KG1 (cell line): ENCODE data around the gene EZH2.
A peak's percentile ranks its signal among the peaks of the same experiment; 100 is the strongest.

Experiments
- DNase-seq: peaks from one replicate; lab custom pipeline; 2025; lab: John Stamatoyannopoulos, UW

EZH2 gene

GRCh38 chr7:148854983-148855382 is 29.1 kb downstream of the EZH2 start:
- no peak for DNase-seq

GRCh38 chr7:148852272-148852671 is 31.8 kb downstream of the EZH2 start:
- DNase-seq, result no peak

- no peak for DNase-seq
These were observed 33.5 kb downstream of the EZH2 start for GRCh38 chr7:148850564-148850963.

GRCh38 chr7:148849393-148850098 is 34.5 kb downstream of the EZH2 start:
- no peak for DNase-seq

DNA sequence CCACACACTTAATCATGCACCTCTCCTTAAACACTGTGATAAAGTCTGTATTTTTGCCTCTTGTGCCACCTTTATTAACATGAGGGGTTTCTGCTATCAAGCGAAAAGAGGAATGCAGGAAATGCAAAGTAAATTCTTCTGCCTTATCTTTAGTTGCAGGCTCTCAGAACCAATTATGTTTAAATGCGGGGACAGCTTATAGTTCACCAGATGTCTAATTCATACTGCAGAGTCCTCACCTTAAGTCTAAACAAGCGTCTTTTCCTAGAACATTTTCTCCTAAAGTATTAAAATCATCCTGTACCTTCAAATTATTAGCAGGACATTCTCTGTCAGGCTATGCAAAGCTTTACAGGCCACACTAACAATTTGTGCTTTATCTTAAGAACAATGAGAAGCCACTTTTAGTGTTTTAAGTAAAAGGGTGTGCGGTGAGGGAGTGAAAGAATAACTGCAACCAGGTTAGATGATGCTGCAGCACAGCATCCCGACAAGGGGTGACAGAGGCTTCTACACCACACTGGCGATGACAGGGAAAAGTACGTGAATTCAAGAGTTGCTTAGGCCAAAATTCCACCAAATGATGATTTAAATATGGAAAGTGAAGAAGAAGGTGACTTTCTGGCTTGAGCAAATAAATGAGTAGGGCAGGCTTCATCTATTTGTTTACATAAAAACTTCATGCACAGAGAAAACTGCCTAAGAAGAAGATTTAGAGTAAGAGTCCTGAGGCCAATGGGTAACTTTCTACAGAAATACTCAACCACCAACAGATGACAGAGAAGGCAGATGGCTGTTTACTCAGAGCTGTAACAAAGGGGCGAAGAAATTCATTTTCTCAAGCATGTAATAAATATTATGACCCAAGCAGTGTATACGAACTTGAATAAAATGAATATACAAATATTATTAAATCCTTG is 36.0 kb downstream of the EZH2 start:
- DNase-seq, result no peak

DNA sequence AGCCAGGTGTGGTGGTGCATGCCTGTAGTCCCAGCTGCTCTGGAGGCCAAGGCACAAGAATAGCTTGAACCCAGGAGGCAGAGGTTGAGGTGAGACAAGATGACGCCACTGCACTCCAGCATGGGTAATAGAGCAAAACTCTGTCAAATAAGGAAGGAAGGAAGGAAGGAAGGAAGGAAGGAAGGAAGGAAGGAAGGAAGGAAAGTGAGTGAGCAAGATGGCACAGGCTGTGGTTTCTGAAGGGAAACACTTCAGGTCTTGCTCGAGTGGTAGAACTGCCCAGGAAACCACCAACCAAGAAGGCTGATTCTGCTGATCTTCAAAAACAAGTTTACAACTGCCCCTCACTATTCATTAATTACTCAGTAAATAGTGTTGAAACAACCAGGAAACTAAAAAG is 45.2 kb downstream of the EZH2 start:
- DNase-seq, result peak; percentile 2

- DNase-seq, result no peak
These were observed 48.2 kb downstream of the EZH2 start for GRCh38 chr7:148835854-148836253.

DNA sequence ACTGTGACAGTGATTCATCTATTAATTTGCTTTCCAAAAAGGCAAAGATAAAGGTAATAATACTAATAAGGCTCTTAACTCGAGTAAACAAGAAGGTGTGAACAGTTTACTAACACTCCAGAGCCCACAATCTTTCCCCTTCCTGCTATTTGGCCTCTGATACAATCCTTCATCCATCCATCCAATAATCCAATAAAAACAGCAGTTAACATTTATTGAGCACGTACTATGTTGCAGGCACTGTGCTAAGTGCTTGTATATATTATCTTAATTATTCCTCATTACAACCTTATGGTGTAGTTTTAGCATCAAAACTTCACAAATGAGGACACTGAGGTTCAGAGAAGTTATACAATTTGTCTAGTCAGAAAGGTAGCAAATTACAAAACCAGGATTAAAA is 49.5 kb downstream of the EZH2 start:
- DNase-seq, result no peak

DNA sequence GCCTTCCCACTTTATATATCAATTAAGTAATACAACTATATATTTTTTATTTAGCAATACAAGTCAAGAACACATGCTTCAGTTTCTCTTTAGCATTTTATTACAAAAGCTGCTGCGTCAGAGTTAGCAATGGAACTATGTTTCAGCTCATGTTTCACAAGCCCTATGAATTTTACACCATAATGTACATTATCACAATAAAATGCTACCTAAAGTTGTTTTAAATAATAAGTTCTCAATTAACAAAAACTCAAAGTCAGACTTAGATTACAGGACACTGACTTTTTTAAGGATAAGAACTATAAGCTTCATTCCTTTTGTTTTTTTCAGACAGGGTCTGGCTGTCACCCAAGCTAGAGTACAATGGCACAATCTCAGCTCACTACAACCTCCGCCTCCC is 52.3 kb downstream of the EZH2 start:
- no peak for DNase-seq

DNA sequence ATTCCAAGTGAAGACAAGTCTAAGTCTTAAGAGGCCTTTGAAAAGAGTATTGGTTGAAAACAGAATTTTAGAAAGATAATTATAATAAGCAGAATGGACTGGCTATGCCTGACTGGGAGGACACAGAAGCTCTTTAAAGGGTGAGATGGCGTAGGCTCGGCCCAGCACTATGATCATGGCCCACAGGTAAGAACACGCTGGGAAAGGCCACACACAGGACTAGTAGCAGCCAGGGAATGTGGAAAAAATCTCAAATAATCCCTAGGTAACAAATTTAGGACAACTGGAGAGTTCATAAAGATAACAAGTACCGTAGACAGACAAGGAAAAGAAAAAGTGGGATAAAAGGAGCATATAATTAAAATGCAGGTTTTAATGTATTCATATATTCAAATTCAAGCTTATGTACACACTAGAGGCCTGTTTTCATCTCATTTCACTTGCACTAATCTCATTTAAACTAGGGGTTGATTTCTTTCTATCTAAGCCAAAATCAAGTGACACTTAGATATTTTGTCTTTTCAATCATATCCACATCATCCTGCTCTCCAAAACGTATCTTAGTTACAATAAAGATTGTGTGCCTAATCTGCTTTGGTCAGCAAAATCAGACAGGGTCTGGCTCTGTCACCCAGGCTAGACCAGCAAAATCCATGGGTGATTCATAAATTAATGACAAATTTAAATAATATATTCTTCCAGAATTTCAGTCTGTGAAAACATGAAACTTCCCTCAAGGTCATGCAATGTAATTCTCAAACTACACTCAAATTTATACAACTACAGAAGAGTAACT is 53.0 kb downstream of the EZH2 start:
- no peak for DNase-seq

- no peak for DNase-seq
These were observed 55.1 kb downstream of the EZH2 start for GRCh38 chr7:148828965-148829364.

GRCh38 chr7:148825338-148825737 is 58.8 kb downstream of the EZH2 start:
- no peak for DNase-seq

GRCh38 chr7:148824864-148825263 is 59.2 kb downstream of the EZH2 start:
- DNase-seq, result no peak

DNA sequence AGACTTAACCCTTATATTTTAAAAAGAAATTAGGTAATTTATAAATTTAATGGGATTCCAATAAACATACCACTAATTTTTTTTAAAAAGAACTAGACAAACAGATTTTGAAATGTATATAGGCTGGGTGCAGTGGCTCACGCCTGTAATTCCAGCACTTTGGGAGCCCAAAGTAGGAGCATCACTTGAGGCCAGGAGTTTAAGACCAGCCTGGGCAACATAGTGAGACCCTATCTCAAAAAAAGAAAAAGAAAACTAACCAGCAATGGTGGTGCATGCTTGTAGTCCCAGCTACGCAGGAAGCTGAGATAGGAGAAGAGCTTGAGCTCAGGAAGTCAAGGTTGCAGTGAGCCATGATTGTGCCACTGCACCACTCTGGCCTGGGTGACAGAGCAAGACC is 62.7 kb downstream of the EZH2 start:
- no peak for DNase-seq

GRCh38 chr7:148819697-148820360 is 64.3 kb downstream of the EZH2 start:
- no peak for DNase-seq

DNA sequence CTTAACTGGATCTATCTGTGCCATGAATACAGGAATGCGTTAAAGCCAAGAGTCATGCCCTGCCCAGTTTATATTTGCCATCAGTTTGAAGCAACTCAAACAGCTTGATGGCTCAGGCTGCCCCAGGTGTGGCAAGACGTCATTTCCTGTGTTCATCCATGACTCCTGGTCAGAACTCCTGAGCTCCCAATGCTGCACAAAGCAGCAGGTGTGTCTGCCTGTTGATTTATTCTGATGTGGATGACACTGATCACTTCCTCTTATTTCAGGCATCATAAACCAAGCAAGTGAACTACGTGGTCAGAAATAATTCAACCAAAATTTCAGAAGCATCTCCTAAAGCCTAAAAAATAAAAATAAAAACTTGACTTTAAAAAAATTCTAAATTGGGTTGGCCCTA is 68.5 kb downstream of the EZH2 start:
- DNase-seq, result no peak

- no peak for DNase-seq
These were observed 69.0 kb downstream of the EZH2 start for GRCh38 chr7:148814922-148815559.

- DNase-seq, result no peak
These were observed 70.2 kb downstream of the EZH2 start for GRCh38 chr7:148813890-148814289.

GRCh38 chr7:148811892-148812291 is 72.2 kb downstream of the EZH2 start:
- no peak for DNase-seq

GRCh38 chr7:148809856-148810255 is 74.2 kb downstream of the EZH2 start:
- no peak for DNase-seq

DNA sequence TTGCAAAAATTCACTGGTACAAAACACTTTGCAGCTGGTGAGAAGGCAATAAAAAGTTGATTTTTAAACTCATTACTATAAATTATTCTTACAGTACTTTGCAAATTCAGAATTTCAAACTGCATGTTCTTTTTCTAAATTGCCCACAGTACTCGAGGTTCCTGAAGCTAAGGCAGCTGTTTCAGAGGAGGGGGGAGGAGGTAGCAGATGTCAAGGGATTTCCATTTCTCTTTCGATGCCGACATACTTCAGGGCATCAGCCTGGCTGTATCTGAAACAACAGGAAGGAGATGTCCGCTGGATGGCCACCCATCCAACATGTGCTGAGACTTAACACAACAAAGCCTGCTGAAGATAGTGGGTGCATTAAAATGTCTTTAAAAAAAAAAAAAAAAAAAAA is 76.7 kb downstream of the EZH2 start:
- DNase-seq, result no peak

- DNase-seq, result no peak
These were observed 77.9 kb downstream of the EZH2 start for GRCh38 chr7:148806187-148806586.
